Left renal pelvis (tissue), 4 donors: ENCODE results near the gene WHAMM. TPM values are rescaled to one million over a fixed set of nuclear protein-coding genes. Genes with fewer than 3 reads are reported as not detected.
"Not testable (repeated sequence)": the region's sequence is repeated elsewhere in the genome, so short reads cannot be mapped to it uniquely, and the experiment has no call there.

Source experiments
- DNase-seq, 4 donors: peaks; one replicate each; pipeline ENCODE4 v3.0.0-alpha.2; 2013; ENCODE audit warnings: low read depth in 4 of 4, low spot score in 3 of 4
- polyA plus RNA-seq, 4 donors: library from polyadenylated mRNA; unstranded; fragments of 120-200 nt; gene quantifications; one replicate each; pipeline ENCODE4 v1.2.1, GENCODE V29; 2013; ENCODE audit not compliant: insufficient read length in 4 of 4

The WHAMM gene
- polyA plus RNA-seq, 4 donors = 8.6 to 15.8 (median 12.4) TPM

- no peak for DNase-seq
Observed at GRCh38 chr15:82802497-82802896, 6.9 kb upstream of the WHAMM start.

GRCh38 chr15:82803793-82804574 lies 5.4 kb upstream of the WHAMM start:
- DNase-seq = no peak

GRCh38 chr15:82804575-82804949 lies 4.9 kb upstream of the WHAMM start:
- no peak for DNase-seq

GRCh38 chr15:82805994-82806406 lies 3.4 kb upstream of the WHAMM start, which contains the start of gene FSD2:
FSD2 (minus strand) TSS chr15:82806069; CDS start chr15:82787390, 18,679 bp downstream.
- DNase-seq = peak in 1 of 4 donors; percentile 14

- no peak for DNase-seq
Observed at GRCh38 chr15:82807920-82808633, 1.4 kb upstream of the WHAMM start.

GRCh38 chr15:82808634-82809041 lies 790 bp upstream of the WHAMM start:
- DNase-seq = no peak

- DNase-seq = peak in 2 of 4 donors; percentile 27 to 29
Observed at GRCh38 chr15:82810061-82810889, 847 bp downstream of the WHAMM start.

GRCh38 chr15:82810890-82811426 lies 1.5 kb downstream of the WHAMM start:
- peak in 1 of 4 donors; percentile 19 for DNase-seq

GRCh38 chr15:82812994-82813393 lies 3.6 kb downstream of the WHAMM start:
- no peak for DNase-seq

GRCh38 chr15:82820128-82820527 lies 10.7 kb downstream of the WHAMM start:
- no peak for DNase-seq

GRCh38 chr15:82821396-82821795 lies 12.0 kb downstream of the WHAMM start:
- DNase-seq = not testable (repeated sequence)

GRCh38 chr15:82821851-82822250 lies 12.4 kb downstream of the WHAMM start:
- DNase-seq = not testable (repeated sequence)

GRCh38 chr15:82823049-82823448 lies 13.6 kb downstream of the WHAMM start:
- no peak for DNase-seq

GRCh38 chr15:82828075-82828474 lies 18.6 kb downstream of the WHAMM start:
- no peak for DNase-seq

- no peak for DNase-seq
Observed at GRCh38 chr15:82829234-82829633, 19.8 kb downstream of the WHAMM start.

GRCh38 chr15:82830427-82831173 lies 21.2 kb downstream of the WHAMM start:
- no peak for DNase-seq

- no peak for DNase-seq
Observed at GRCh38 chr15:82831894-82832600, 22.6 kb downstream of the WHAMM start.

GRCh38 chr15:82832601-82833361 lies 23.4 kb downstream of the WHAMM start:
- no peak for DNase-seq

- DNase-seq = no peak
Observed at GRCh38 chr15:82833362-82833682, 23.9 kb downstream of the WHAMM start.
